Activated CD4-positive, alpha-beta memory T cell treated with anti-CD3 and anti-CD28 coated beads, Interleukin-2, amount 10 ng/mL, durations not matched to agents 7 days and 5 days (primary cell): ENCODE measurements around the gene GPC5. TPM values are rescaled to one million over a fixed set of nuclear protein-coding genes. Genes with fewer than 3 reads are reported as not detected.

ENCODE experiments used
- CTCF ChIA-PET: fragments of 350-600 bp; sonication (Branson Sonifier 250); formaldehyde crosslinking; loops from one replicate; lab custom pipeline; 2021; ENCODE audit warnings: antibody characterized with exemption, inconsistent platforms; lab: Charles Lee
- POLR2A ChIA-PET: fragments of 350-600 bp; sonication (Branson Sonifier 250); formaldehyde crosslinking; loops from one replicate; lab custom pipeline; 2021; ENCODE audit warnings: antibody characterized with exemption; lab: Charles Lee
- DNase-seq: peaks from one replicate; pipeline ENCODE4 v3.0.0-alpha.2; 2020
- H3K27ac Mint-ChIP-seq: one replicate; pipeline ENCODE4 v1.8.0; 2021; ENCODE audit warnings: mild to moderate bottlenecking, mixed read lengths
- H3K27me3 Mint-ChIP-seq: one replicate; pipeline ENCODE4 v1.8.0; 2021; ENCODE audit warnings: mixed read lengths
- H3K36me3 Mint-ChIP-seq: one replicate; pipeline ENCODE4 v1.8.0; 2021; ENCODE audit warnings: low read depth, mixed read lengths
- H3K4me1 Mint-ChIP-seq: one replicate; pipeline ENCODE4 v1.8.0; 2021; ENCODE audit warnings: mixed read lengths
- H3K4me3 Mint-ChIP-seq: one replicate; pipeline ENCODE4 v1.8.0; 2021; ENCODE audit warnings: mild to moderate bottlenecking, mixed read lengths
- H3K9me3 Mint-ChIP-seq: one replicate; pipeline ENCODE4 v1.8.0; 2021; ENCODE audit warnings: mixed read lengths
- total RNA-seq, 2 experiments: library from RNA; stranded (reverse); gene quantifications; one replicate each; pipeline ENCODE4 v1.2.3, GENCODE V29; 2021

The GPC5 gene
- total RNA-seq, 2 experiments from 2014 or later, result not detected

DNA sequence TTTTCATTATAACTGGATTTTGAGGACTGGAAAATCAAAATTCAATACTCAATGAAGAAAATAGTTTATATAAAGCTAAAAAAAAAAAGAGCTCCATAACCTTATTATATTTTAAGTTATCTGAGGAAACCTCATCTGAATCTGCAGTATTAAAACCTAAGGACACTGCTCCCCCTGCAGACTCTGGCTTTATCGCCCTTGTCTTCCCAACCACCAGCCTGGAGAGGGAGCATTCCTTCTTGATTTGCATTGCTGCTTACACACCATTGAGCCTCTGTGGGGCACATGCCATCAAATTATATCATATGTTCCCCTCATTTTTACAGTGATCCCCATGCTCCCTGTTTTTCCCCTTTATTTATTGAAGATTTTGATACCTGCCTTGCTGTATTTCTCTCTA lies 956.8 kb downstream of the GPC5 start:
- ChIA-PET CTCF (no interaction called here), POLR2A (no interaction called here)
- no peaks in the 10 kb centered on the region for H3K4me1 Mint-ChIP-seq
- no peak overlapping the region for H3K27ac Mint-ChIP-seq
- no peak overlapping the region for H3K4me3 Mint-ChIP-seq
- H3K9me3 Mint-ChIP-seq, result peaks cover 13% of the 10 kb centered on the region
- H3K36me3 Mint-ChIP-seq, result no peaks in the 10 kb centered on the region
- no peak for DNase-seq
- H3K27me3 Mint-ChIP-seq, result no peaks in the 10 kb centered on the region

DNA sequence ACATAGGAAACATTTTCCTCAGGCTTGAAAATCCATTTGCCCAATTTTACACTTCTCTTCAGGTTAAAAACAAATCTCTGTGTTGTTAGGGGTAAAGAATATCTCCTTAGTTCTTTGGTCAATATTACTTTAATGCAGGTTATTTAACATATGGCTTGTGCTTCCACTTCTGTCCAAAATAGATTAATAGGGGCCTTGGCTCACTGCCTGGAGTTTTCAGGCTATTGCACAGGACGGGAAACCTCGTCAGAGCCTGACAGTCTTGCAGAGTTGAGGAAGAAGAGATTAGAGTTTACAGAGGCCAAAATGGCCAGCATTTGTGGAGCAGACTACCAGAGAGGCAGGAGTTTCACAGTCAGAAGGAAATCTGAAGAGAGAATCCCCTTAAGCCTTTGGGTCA lies 964.3 kb downstream of the GPC5 start:
- no peak overlapping the region for H3K27ac Mint-ChIP-seq
- H3K4me1 Mint-ChIP-seq, result no peaks in the 10 kb centered on the region
- DNase-seq, result no peak
- H3K9me3 Mint-ChIP-seq, result peaks cover 11% of the 10 kb centered on the region
- CTCF ChIA-PET, result no interaction called here
- no peaks in the 10 kb centered on the region for H3K27me3 Mint-ChIP-seq
- no peaks in the 10 kb centered on the region for H3K36me3 Mint-ChIP-seq
- POLR2A ChIA-PET, result no interaction called here
- H3K4me3 Mint-ChIP-seq, result no peak overlapping the region

GRCh38 chr13:92365904-92366303 lies 967.5 kb downstream of the GPC5 start:
- Mint-ChIP-seq H3K4me3 (no peak overlapping the region), H3K36me3 (no peaks in the 10 kb centered on the region), H3K4me1 (no peaks in the 10 kb centered on the region), H3K27me3 (no peaks in the 10 kb centered on the region), H3K9me3 (peaks cover 5% of the 10 kb centered on the region), H3K27ac (no peak overlapping the region)
- ChIA-PET POLR2A (no interaction called here), CTCF (no interaction called here)
- no peak for DNase-seq

GRCh38 chr13:92377396-92377795 lies 979.0 kb downstream of the GPC5 start:
- Mint-ChIP-seq H3K27ac (no peak overlapping the region), H3K36me3 (no peaks in the 10 kb centered on the region), H3K27me3 (no peaks in the 10 kb centered on the region), H3K4me3 (no peak overlapping the region), H3K4me1 (no peaks in the 10 kb centered on the region), H3K9me3 (peaks cover 2% of the 10 kb centered on the region)
- no peak for DNase-seq
- ChIA-PET CTCF (no interaction called here), POLR2A (no interaction called here)

- Mint-ChIP-seq H3K4me3 (no peak overlapping the region), H3K27ac (no peak overlapping the region), H3K9me3 (peaks cover 2% of the 10 kb centered on the region), H3K36me3 (no peaks in the 10 kb centered on the region), H3K4me1 (no peaks in the 10 kb centered on the region), H3K27me3 (no peaks in the 10 kb centered on the region)
- ChIA-PET CTCF (no interaction called here), POLR2A (no interaction called here)
- DNase-seq, result no peak
Observed at GRCh38 chr13:92379371-92379770, 981.0 kb downstream of the GPC5 start.

GRCh38 chr13:92384410-92384809 lies 986.0 kb downstream of the GPC5 start:
- ChIA-PET CTCF (no interaction called here), POLR2A (no interaction called here)
- Mint-ChIP-seq H3K9me3 (peaks cover 2% of the 10 kb centered on the region), H3K27me3 (no peaks in the 10 kb centered on the region), H3K4me1 (no peaks in the 10 kb centered on the region), H3K27ac (no peak overlapping the region), H3K36me3 (no peaks in the 10 kb centered on the region), H3K4me3 (no peak overlapping the region)
- no peak for DNase-seq

- no peaks in the 10 kb centered on the region for H3K4me1 Mint-ChIP-seq
- no peaks in the 10 kb centered on the region for H3K9me3 Mint-ChIP-seq
- no peak overlapping the region for H3K27ac Mint-ChIP-seq
- no peak for DNase-seq
- CTCF ChIA-PET, result no interaction called here
- H3K4me3 Mint-ChIP-seq, result no peak overlapping the region
- H3K36me3 Mint-ChIP-seq, result no peaks in the 10 kb centered on the region
- no peaks in the 10 kb centered on the region for H3K27me3 Mint-ChIP-seq
- POLR2A ChIA-PET, result no interaction called here
Observed at GRCh38 chr13:92387245-92387644, 988.8 kb downstream of the GPC5 start.

- CTCF ChIA-PET, result no interaction called here
- Mint-ChIP-seq H3K27me3 (no peaks in the 10 kb centered on the region), H3K4me1 (no peaks in the 10 kb centered on the region), H3K4me3 (no peak overlapping the region), H3K9me3 (no peaks in the 10 kb centered on the region), H3K27ac (no peak overlapping the region), H3K36me3 (no peaks in the 10 kb centered on the region)
- DNase-seq, result no peak
- POLR2A ChIA-PET, result no interaction called here
Observed at GRCh38 chr13:92390217-92390616, 991.8 kb downstream of the GPC5 start.

- ChIA-PET CTCF (no interaction called here), POLR2A (no interaction called here)
- Mint-ChIP-seq H3K4me3 (no peak overlapping the region), H3K4me1 (no peaks in the 10 kb centered on the region), H3K9me3 (peaks cover 12% of the 10 kb centered on the region), H3K27ac (no peak overlapping the region), H3K27me3 (no peaks in the 10 kb centered on the region), H3K36me3 (no peaks in the 10 kb centered on the region)
- no peak for DNase-seq
Observed at GRCh38 chr13:92403606-92404005, 1005.2 kb downstream of the GPC5 start.

GRCh38 chr13:92407858-92408257 lies 1009.4 kb downstream of the GPC5 start:
- Mint-ChIP-seq H3K9me3 (peaks cover 4% of the 10 kb centered on the region), H3K36me3 (no peaks in the 10 kb centered on the region), H3K27ac (no peak overlapping the region), H3K4me1 (no peaks in the 10 kb centered on the region), H3K27me3 (no peaks in the 10 kb centered on the region), H3K4me3 (no peak overlapping the region)
- POLR2A ChIA-PET, result no interaction called here
- no peak for DNase-seq
- CTCF ChIA-PET, result no interaction called here

- no peak overlapping the region for H3K27ac Mint-ChIP-seq
Observed at GRCh38 chr13:92412481-92412880, 1014.1 kb downstream of the GPC5 start.

GRCh38 chr13:92412996-92413395 lies 1014.6 kb downstream of the GPC5 start:
- H3K36me3 Mint-ChIP-seq, result no peaks in the 10 kb centered on the region
- peaks cover 3% of the 10 kb centered on the region for H3K9me3 Mint-ChIP-seq
- no peak overlapping the region for H3K27ac Mint-ChIP-seq
- DNase-seq, result no peak
- H3K27me3 Mint-ChIP-seq, result no peaks in the 10 kb centered on the region
- no peaks in the 10 kb centered on the region for H3K4me1 Mint-ChIP-seq
- CTCF ChIA-PET, result no interaction called here
- POLR2A ChIA-PET, result no interaction called here
- no peak overlapping the region for H3K4me3 Mint-ChIP-seq

More at GRCh38 chr13:92412481-92412880, 1014.1 kb downstream of the GPC5 start:
- no peak for DNase-seq
- no peak overlapping the region for H3K4me3 Mint-ChIP-seq
- ChIA-PET CTCF (no interaction called here), POLR2A (no interaction called here)
- no peaks in the 10 kb centered on the region for H3K27me3 Mint-ChIP-seq
- peaks cover 3% of the 10 kb centered on the region for H3K9me3 Mint-ChIP-seq
- no peaks in the 10 kb centered on the region for H3K4me1 Mint-ChIP-seq
- no peaks in the 10 kb centered on the region for H3K36me3 Mint-ChIP-seq

- POLR2A ChIA-PET, result no interaction called here
- no peak overlapping the region for H3K27ac Mint-ChIP-seq
- peaks cover 3% of the 10 kb centered on the region for H3K9me3 Mint-ChIP-seq
- H3K27me3 Mint-ChIP-seq, result no peaks in the 10 kb centered on the region
- no peaks in the 10 kb centered on the region for H3K36me3 Mint-ChIP-seq
- CTCF ChIA-PET, result no interaction called here
- no peak overlapping the region for H3K4me3 Mint-ChIP-seq
- no peak for DNase-seq
- H3K4me1 Mint-ChIP-seq, result no peaks in the 10 kb centered on the region
Observed at GRCh38 chr13:92413452-92413851, 1015.0 kb downstream of the GPC5 start.

DNA sequence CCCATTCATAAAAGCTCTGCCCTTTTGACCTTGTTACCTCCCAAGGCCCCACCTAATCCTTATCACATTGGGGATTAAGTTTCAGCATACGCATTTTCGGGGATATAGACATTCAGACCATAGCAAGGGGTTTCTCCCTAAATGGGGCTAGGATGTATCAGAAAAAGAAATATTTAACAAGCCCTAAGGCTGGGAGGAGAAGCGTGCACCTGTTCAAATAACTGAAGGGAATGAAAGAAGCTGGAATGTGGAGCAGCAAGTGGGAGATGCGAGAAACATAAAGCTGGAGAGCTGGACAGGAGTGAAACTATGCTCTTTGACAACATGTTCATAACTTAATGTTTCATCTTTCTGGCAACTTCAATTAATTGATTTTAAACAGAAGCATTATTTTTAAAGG lies 1016.4 kb downstream of the GPC5 start:
- CTCF ChIA-PET, result no interaction called here
- no peaks in the 10 kb centered on the region for H3K27me3 Mint-ChIP-seq
- peaks cover 3% of the 10 kb centered on the region for H3K9me3 Mint-ChIP-seq
- no peaks in the 10 kb centered on the region for H3K4me1 Mint-ChIP-seq
- H3K27ac Mint-ChIP-seq, result no peak overlapping the region
- POLR2A ChIA-PET, result no interaction called here
- H3K4me3 Mint-ChIP-seq, result no peak overlapping the region
- no peak for DNase-seq
- H3K36me3 Mint-ChIP-seq, result no peaks in the 10 kb centered on the region

- Mint-ChIP-seq H3K27me3 (no peaks in the 10 kb centered on the region), H3K4me3 (no peak overlapping the region), H3K4me1 (no peaks in the 10 kb centered on the region), H3K27ac (no peak overlapping the region), H3K36me3 (no peaks in the 10 kb centered on the region), H3K9me3 (peaks cover 3% of the 10 kb centered on the region)
- ChIA-PET POLR2A (no interaction called here), CTCF (no interaction called here)
- no peak for DNase-seq
Observed at GRCh38 chr13:92415781-92416180, 1017.4 kb downstream of the GPC5 start.
